ENCODE data around the gene CKM. TPM values are rescaled to one million over a fixed set of nuclear protein-coding genes. Genes with fewer than 3 reads are reported as not detected.

Gene CKM
- total RNA-seq, 4 donors from 2014 or later = 0.27 TPM; not detected in 3

DNA sequence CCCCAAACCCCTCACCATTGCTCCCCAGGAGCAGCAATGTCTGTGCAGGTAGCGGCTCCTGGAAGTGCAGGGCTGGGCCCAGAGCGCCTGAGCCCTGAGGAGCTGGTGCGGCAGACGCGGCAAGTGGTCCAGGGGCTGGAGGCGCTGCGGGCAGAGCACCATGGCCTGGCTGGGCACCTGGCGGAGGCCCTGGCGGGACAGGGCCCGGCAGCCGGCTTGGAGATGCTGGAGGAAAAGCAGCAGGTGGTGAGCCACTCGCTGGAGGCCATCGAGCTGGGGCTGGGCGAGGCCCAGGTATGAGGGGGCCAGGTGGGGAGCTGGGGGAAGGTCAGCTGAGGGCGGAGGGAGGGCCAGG lies 22.8 kb upstream of the CKM start:
- no peaks in the 10 kb centered on the region for H3K27me3 ChIP-seq
- no peak overlapping the region for H3K27ac ChIP-seq
- H3K9me3 ChIP-seq = no peaks in the 10 kb centered on the region
- no peaks in the 10 kb centered on the region for H3K36me3 ChIP-seq
- no peak for TF ChIP-seq POLR2A (IDR thresholded peaks at IDR 0.05)
- TF ChIP-seq, protein P1, sequence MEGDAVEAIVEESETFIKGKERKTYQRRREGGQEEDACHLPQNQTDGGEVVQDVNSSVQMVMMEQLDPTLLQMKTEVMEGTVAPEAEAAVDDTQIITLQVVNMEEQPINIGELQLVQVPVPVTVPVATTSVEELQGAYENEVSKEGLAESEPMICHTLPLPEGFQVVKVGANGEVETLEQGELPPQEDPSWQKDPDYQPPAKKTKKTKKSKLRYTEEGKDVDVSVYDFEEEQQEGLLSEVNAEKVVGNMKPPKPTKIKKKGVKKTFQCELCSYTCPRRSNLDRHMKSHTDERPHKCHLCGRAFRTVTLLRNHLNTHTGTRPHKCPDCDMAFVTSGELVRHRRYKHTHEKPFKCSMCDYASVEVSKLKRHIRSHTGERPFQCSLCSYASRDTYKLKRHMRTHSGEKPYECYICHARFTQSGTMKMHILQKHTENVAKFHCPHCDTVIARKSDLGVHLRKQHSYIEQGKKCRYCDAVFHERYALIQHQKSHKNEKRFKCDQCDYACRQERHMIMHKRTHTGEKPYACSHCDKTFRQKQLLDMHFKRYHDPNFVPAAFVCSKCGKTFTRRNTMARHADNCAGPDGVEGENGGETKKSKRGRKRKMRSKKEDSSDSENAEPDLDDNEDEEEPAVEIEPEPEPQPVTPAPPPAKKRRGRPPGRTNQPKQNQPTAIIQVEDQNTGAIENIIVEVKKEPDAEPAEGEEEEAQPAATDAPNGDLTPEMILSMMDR (IDR thresholded peaks at IDR 0.05) = no peak
- WGBS, 2 donors = 81 to 82% methylated on average over 9 to 12 of the region's 15 CpGs
- H3K4me3 ChIP-seq (replicated peaks in 1 of 3) = no peak overlapping the region
- H3K4me1 ChIP-seq = peaks cover 0 to 4% of the 10 kb centered on the region in 2 donors
- intact Hi-C loops (cut with DNase I) = no loop called here
- no peak for DNase-seq

DNA sequence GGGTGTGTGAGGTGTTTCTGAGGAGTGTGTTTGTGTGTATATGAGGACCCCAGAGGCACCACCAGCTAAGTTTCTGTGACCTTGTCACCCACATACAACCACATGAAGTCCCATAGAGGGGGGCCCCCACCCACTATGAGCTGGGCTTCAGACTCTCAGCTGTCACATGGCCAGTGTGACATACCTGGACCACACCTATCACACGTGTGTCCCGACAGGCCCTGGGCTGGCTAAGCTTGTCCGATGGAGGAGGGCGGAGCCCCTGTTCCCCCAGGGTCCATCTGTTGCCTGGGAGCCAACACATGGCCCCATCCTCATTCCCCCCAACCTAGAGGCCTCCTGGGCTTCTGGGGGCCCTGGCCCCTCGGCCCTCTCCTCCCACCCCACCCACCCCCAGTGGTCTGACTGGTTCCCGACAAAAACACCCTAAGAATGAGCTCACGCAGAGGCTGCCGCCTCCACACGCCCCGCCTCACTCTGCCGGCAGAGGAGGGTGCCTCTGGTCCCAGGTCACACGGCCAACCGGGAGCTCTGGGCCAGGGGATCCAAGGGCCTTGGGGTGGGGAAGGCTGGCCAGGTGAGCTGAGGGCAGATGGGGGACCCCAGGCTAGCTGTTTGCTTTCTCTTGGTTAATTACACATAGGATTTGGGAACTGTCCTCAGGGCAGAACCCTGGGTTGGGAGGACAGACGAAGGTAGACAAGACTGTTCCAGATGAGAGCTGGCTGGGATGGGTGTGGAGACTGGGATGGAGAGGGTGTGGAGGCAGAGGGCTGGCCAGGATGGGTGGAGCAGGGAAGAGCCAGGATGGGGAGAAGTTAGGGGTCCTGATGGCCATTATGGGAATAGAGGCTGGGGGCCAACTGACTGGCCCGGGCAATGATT lies 22.2 kb upstream of the CKM start:
- H3K4me1 ChIP-seq = peaks cover 0 to 6% of the 10 kb centered on the region in 2 donors
- H3K27ac ChIP-seq = no peak overlapping the region
- TF ChIP-seq, protein P1 (IDR thresholded peaks at IDR 0.05) = no peak
- no peak for TF ChIP-seq POLR2A (IDR thresholded peaks at IDR 0.05)
- no peak for DNase-seq
- no peaks in the 10 kb centered on the region for H3K36me3 ChIP-seq
- 47 to 55% methylated on average over 7 to 15 of the region's 15 CpGs for WGBS, 2 donors
- no peaks in the 10 kb centered on the region for H3K27me3 ChIP-seq
- H3K9me3 ChIP-seq = no peaks in the 10 kb centered on the region
- intact Hi-C loops (cut with DNase I) = loop anchor here (5.0 kb wide), 1 partner anchor 93 kb away; the partner anchor contains the start of gene MARK4
- no peak overlapping the region for H3K4me3 ChIP-seq (replicated peaks in 1 of 3)

DNA sequence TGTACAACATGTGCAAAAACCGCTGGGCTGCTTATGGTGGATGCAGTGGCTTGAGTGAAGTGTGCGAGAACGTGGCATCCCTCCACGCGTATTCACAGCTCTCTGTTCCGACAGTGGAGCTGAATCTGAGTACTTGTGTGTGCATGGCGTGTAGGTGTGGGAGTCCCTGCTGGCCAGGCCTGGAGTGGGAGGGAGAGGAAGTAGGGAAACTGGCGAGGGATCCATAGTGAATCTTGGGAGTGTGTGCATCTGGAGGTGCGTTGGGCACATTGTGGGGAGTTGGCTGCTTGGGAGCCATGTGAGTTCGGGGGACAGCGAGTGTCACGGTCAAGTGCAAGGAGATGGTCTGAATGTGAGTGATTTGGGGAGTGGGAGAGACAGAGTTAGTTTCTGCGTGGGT lies 20.2 kb upstream of the CKM start:
- intact Hi-C loops (cut with DNase I) = loop anchor here (5.0 kb wide), 1 partner anchor 91 kb away; the partner anchor contains the start of gene MARK4
- 69 to 73% methylated on average over 13 of the region's 13 CpGs for WGBS, 2 donors
- H3K9me3 ChIP-seq = no peaks in the 10 kb centered on the region
- TF ChIP-seq, protein P1 (IDR thresholded peaks at IDR 0.05) = no peak
- TF ChIP-seq POLR2A (IDR thresholded peaks at IDR 0.05) = no peak
- no peaks in the 10 kb centered on the region for H3K36me3 ChIP-seq
- H3K4me3 ChIP-seq (replicated peaks in 1 of 3) = no peak overlapping the region
- H3K4me1 ChIP-seq = peaks cover 0 to 6% of the 10 kb centered on the region in 2 donors
- no peak overlapping the region for H3K27ac ChIP-seq
- DNase-seq = no peak
- no peaks in the 10 kb centered on the region for H3K27me3 ChIP-seq

DNA sequence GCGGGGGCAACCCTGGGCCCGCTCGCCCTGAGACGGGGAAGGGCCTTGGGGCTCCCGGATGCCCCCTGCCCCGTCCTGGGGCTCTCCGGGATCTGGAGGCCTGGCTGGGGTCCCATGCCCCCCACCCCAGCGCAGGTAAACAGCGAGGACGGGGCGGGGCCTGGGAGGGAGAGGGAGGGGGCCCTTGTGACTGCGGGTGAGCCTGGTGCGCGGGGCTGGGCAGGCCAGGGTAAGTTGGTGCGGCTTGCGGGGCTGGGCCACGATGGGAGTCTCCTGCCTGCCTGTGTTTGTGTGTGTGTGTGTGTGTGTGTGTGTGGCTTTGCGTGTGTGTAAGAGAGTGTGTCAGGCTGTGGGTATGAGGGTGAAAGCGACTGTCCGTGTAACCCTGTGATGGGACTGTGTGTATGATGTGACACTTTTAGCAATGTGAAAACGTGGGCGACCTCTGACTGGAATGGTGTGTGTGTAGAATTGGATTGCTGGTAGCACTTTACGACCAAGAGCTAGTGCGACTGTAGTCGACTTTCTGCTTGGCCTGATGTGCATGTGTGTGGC lies 18.3 kb upstream of the CKM start:
- intact Hi-C loops (cut with DNase I) = loop anchor here (5.0 kb wide), 1 partner anchor 89 kb away; the partner anchor contains the start of gene MARK4
- WGBS, 2 donors = 20 to 25% methylated on average over 15 to 16 of the region's 25 CpGs
- Histone ChIP-seq H3K9me3 (no peaks in the 10 kb centered on the region), H3K27me3 (no peaks in the 10 kb centered on the region), H3K4me1 (peaks cover 0 to 6% of the 10 kb centered on the region in 2 donors), H3K4me3 (replicated peaks in 1 of 3) (peak overlapping the region in 1 of 3 donors; percentile 40), H3K27ac (no peak overlapping the region), H3K36me3 (no peaks in the 10 kb centered on the region)
- DNase-seq = peak; percentile 11 to 17
- TF ChIP-seq POLR2A (IDR thresholded peaks at IDR 0.05) = no peak
- TF ChIP-seq, protein P1 (IDR thresholded peaks at IDR 0.05) = no peak

Measured in thyroid gland (tissue), 4 donors.